GM11168 (cell line): Measurements from ENCODE around the gene OTX1.

Experiments
- in situ Hi-C: fragments of 300-500 bp; cut with MboI; formaldehyde crosslinking; loops from one replicate; pipeline ENCODE4 v1.12.0; 2022; ENCODE audit warnings: low sequenced_read_pairs; ENCODE audit not compliant: unreplicated experiment

The OTX1 gene

DNA sequence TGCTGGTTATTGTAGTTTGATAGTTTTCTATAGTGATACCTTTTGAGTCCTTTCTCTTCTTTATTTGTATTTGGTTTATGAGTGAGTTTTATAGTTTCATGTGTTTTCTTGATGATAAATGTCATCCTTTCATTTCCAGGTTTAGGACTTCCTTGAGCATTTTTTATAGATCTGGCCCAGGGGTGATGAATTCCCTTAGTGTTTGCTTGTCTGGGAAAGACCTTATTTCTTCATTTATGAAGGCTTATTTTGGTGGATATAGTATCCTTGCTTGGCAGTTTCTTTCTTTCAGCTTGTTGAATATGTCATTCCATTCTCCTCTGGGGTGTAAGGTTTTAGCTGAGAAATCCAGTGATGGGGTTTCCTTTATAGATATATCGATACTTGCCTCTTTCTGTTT lies 53.9 kb downstream of the OTX1 start:
- in situ Hi-C loops: no loop called here
